Testis (tissue), 2 donors: ENCODE data around the gene TMPRSS15.

Experiments used
- POLR2A ChIP-seq: fragments of 450-650 bp; IDR thresholded peaks from one replicate; pipeline ENCODE4 v1.6.1; 2017; ENCODE audit warnings: antibody characterized with exemption, mild to moderate bottlenecking, moderate library complexity
- TF ChIP-seq, protein P1 (sequence below), 3 experiments: fragments of 450-650 bp in 2 of 3; fragments of 200-600 bp in 1 of 3; sonication (generic) in 1 of 3; IDR thresholded peaks; one replicate each; pipeline ENCODE4 v1.5.1; 2016 to 2019; ENCODE audit warnings: antibody characterized with exemption in 3 of 3, mild to moderate bottlenecking in 2 of 3, moderate library complexity in 1 of 3

GRCh38 chr21:18298228-18298627 lies 105.4 kb downstream of the TMPRSS15 start:
- TF ChIP-seq, protein P1, sequence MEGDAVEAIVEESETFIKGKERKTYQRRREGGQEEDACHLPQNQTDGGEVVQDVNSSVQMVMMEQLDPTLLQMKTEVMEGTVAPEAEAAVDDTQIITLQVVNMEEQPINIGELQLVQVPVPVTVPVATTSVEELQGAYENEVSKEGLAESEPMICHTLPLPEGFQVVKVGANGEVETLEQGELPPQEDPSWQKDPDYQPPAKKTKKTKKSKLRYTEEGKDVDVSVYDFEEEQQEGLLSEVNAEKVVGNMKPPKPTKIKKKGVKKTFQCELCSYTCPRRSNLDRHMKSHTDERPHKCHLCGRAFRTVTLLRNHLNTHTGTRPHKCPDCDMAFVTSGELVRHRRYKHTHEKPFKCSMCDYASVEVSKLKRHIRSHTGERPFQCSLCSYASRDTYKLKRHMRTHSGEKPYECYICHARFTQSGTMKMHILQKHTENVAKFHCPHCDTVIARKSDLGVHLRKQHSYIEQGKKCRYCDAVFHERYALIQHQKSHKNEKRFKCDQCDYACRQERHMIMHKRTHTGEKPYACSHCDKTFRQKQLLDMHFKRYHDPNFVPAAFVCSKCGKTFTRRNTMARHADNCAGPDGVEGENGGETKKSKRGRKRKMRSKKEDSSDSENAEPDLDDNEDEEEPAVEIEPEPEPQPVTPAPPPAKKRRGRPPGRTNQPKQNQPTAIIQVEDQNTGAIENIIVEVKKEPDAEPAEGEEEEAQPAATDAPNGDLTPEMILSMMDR (IDR thresholded peaks at IDR 0.05), result no peak
- no peak for TF ChIP-seq POLR2A
